Heart left ventricle (tissue), 13 donors: ENCODE data around the gene OPCML.

Experiments used
- POLR2A ChIP-seq, 2 donors: fragments of 450-650 bp; IDR thresholded peaks; one replicate each; pipeline ENCODE4 v1.6.1; 2017; ENCODE audit warnings: antibody characterized with exemption in 2 of 2, mild to moderate bottlenecking in 2 of 2, moderate library complexity in 2 of 2
- TF ChIP-seq, protein P1 (sequence below), 12 donors: fragments of 200-600 bp; sonication (generic) in 4 of 12; IDR thresholded peaks; one replicate each; pipeline versions ENCODE4 v1.5.0 to v1.8.0; 2018 to 2022; ENCODE audit warnings: antibody characterized with exemption in 12 of 12, mild to moderate bottlenecking in 5 of 12
- donor health status: ischemic (EF 13 %, LVEDD 7.1; RV severe dilation, severe dysfunction).
- donor health status: DM: no; HTN: yes; CAD: no.
- donor health status: DM: no; HTN: no; CAD: no.
- donor health status: ischemic (EF 25% LVEDD 6.9; RV normal size, moderate dysfunction).
- donor health status: ischemic (EF 25% LVEDD 5.7; RV mildly dilated, moderate dysfunction).
- donor health status: ischemic (EF 35%, LVEDD 5.7; RV mildly dilated, moderate dysfunction).
- donor health status: nonischemic (EF 11% LVEDD 7.7; RV severe dilation, severe dysfunction).
- donor health status: DM: yes; HTN: yes; CAD: no.
- donor health status: PGD.
- donor health status: ischemic (EF 29% LVEDD 5.4; RV normal size, mild dysfunction).
- donor health status: nonischemic (EF 23%, LVEDD 6.1; RV moderate dilation, normal function).

DNA sequence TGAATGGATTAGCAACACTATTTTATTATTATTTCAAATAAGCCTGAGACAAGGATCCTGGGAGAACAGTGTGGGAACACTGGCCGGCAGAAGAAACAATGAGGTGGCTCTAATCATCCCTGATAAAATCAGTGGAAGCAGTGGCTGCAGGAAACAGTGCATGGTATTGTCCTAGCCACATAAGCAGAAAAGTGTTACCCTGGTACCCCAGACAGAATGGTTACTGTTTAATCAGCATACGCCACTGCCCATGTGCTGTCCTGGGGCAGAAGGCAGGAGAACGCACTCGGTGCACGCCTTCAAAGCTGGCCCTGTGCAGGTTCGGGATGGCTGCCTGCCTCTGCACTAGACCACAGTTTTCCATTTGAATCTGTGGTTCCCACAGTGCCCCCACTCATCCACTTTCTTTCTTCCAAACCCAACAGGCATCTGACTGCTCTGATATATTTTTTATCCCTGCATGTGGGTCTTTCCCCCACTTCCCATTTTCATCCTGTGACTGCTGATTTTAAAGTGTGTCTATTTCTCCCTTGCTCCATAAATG lies 25.7 kb downstream of the OPCML start:
- TF ChIP-seq, protein P1, sequence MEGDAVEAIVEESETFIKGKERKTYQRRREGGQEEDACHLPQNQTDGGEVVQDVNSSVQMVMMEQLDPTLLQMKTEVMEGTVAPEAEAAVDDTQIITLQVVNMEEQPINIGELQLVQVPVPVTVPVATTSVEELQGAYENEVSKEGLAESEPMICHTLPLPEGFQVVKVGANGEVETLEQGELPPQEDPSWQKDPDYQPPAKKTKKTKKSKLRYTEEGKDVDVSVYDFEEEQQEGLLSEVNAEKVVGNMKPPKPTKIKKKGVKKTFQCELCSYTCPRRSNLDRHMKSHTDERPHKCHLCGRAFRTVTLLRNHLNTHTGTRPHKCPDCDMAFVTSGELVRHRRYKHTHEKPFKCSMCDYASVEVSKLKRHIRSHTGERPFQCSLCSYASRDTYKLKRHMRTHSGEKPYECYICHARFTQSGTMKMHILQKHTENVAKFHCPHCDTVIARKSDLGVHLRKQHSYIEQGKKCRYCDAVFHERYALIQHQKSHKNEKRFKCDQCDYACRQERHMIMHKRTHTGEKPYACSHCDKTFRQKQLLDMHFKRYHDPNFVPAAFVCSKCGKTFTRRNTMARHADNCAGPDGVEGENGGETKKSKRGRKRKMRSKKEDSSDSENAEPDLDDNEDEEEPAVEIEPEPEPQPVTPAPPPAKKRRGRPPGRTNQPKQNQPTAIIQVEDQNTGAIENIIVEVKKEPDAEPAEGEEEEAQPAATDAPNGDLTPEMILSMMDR (IDR thresholded peaks at IDR 0.05) = no peak
- no peak for TF ChIP-seq POLR2A (IDR thresholded peaks at IDR 0.05)
